ENCODE measurements around the gene SREBF1.

SREBF1 gene

DNA sequence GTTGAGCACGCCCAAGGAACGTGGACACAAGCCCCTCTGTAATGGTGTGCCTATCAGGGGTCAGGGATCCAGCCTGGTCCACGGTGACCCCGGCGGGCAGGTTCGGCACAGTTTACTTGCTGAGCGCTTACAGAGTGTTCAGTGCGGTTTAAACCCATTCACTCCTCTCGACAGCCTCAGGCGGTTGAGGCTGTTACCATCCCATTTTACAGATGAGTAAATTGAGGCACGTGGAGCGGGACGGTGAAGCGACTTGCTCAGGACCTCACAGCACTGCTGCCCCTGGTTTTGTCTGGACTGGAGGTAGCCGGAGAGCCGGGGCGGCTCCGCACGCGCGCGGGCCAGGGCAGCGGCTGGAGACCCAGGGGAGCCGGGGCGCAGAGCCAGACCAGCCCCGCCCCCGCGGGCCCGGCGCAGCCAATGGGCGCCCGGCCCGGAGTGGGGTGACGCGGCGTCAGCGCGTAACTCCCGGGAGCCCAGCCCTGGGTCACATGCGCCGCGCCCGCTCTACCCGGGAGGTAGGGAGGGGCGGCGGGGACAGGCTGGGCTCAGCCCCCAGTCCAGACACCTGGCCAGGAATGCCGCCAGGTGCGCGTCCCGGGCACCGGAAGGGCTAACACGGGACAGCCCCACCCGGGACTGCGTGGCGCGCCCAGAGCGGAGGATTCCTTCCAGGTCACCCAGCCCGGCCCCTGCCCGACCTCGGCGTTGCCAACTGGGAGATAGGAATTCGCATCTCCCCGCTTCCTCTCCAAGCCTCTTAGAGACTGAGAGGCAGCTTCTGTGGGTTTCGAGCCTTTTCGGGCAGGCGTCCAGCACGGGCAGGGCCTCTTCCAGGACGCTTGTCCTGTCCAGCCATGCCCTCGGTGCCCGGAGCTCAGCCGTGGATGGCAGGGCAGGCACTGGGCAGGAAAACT is 3.3 kb upstream of the SREBF1 start:
- DNase-seq, result peak; percentile 93

DNA sequence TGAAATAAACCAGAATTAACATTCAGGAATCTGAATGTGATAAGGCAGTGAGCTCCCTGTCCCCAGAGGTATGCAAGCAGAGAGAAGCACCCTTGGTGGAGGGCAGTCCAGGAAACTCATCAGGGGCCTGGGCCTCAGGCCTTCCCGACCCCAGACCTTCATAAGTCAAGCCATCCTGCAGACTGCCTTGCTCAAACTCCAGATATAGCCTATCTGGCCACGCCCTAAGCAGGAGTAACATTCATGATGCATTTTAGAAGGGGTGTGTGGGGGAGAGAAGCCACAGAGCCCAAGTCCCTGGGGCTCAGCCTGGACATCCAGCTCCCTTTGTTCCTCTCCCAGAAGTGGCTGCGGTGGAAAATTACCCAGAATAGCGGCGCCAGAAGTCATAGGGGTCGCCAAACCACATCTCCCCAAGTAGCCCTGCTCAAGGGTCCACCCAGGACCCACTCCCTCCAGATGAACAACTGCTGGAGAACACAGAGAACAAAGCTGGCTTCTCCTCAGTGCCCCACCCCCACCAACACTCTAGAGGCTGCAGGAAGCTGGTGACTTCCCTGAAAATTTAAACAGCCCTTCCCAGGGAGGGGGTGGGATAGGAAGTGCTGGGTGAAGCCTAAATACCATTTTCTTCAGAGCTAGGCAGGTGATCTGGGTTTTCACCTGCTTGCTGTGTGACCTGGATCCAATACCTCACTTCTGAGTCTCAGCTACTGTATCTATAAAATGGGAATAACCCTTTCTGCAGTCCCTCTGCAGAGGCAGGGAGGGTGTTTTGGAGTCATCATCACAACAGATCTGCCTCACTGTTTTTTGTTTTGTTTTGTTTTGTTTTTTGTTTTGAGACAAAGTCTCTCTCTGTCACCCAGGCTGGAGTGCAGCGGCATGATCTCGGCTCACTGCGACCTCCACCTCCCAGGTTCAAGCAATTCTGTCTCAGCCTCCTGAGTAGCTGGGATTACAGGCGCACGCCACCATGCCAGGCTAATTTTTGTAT is 1.5 kb upstream of the SREBF1 start:
- DNase-seq, result no peak

DNA sequence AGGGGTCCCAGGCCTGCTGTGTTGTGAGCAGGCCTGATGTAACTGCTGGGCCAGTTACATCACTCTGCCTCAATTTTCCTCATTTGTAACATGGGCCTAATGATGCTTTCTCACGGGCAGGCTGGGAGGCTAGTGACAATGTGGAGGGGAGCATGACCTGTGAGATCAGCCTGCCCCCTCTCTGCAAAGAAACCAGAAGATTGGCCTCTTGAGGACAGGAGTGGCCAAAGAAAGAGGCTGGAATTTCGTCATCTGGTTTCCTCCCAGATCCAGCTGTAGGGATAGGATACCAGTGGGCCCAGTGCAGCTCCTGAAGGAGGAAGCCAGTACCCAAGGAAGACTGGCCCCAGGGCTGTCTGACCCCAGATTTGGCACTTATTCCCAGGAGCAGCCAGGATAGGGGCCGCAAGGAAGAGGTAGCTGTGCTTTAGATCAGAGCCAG is 615 bp upstream of the SREBF1 start:
- DNase-seq, result no peak

DNA sequence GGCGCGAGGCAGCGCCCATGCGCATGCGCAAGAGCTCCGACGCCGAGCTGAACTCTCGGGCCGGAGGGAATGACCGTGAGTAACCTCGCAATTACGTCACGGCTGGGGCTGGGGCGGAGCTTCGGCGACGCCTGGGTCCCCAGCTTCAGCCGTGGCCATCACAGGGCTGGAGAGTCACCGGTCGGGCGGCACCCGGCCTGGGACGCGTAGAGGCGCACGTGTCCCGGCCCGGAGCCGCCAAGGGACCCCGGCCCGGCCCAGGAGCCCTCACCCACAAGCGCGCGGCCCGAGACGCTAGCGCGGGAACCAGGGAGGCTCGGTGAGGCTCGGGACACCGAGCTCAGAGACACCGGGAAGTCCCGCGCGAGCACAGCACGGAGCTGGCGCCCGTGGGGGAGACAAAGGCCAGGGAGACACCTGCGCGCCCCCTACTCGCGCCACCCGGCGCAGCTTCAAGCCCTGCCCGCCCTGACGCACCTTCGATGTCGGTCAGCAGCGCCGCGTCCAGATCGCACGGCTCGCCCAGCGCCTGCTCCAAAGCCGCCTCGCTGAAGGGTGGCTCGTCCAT is 452 bp downstream of the SREBF1 start:
- peak; percentile 98 for DNase-seq

DNA sequence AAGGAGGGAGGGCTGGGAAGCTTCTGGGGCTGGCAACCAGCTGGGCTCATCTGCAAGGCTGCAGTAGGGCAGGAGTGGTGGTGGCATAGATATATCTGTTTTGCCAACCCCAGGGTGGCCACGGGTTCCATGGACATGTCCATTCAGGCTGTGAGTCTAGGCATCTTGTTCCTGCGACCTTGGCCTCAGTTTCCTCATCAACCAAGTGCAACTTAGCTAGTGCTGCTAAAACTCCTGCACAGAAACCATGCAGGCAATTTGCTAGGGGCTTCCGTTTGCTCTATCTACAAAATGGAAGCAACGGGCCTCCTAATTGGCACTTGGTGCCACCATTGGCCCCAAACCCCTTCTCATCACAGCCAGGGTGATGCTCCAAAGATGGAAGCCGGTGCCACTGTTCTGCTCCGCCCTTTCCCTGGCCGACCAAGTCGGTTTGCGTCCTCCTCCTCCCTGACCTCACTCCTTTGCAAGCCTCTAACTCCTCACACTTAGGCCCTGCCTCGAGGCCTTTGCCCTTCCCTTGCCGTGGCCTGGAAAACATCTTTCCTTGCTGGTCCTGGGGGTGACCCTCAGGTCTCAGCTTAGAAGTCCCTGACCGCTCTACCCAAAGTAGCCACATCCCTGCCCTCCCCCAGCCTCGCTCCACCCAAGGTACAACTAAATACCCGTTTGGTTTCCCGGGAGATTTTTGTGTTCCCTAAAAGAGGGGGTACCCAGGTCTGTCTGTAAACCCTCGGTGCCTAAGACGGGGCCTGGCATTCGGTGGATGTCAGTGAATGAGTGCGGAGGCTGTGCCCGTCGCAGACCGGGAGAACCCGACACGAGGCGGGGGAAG is 1.2 kb downstream of the SREBF1 start:
- DNase-seq, result no peak

DNA sequence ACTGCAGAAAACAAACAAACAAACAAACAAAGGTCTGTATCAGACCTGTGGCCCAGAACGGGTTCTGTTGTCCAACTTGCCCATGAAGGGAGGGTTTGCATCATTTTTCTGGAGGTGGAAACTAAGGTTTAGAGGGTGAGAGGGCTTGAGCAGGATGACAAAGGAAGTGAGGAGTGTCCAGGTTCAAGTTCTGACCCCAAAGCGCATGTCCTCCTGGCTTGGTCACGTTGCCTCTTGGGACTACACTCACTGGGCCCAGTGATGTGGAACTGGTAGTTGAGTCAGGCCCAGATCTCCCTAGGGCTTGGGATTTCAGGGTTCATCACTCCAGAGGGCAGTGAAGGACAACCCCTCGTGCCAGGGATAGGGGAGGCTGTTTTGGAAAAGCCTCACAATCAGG is 1.8 kb downstream of the SREBF1 start:
- DNase-seq, result no peak

DNA sequence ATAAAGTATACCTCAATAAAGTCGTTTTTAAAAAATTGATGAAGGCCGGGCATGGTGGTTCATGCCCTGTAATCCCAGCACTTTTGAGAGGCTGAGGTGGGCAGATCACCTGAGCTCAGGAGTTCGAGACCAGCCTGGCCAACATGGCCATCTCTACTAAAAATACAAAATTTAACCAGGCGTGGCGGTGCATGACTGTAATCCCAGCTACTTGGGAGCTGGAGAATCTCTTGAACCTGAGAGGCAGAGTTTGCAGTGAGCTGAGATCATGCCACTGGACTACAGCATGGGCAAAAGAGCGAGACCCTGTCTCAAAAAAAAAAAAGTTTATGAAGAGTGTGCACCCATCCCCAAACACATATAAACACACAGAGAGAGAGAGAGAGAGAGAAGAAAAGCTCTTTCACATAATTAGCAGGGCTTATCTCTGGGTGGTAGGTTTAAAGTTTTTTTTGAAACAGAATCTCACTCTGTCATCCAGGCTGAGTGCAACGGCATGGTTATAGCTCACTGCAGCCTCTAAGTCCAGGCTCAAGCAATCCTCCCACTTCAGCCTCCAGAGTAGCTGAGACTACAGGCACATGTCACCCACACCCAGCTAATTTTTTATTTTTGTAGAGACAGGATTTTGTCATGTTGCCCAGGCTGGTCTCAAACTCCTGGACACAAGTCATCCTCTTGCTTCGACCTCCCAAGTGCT is 3.0 kb downstream of the SREBF1 start:
- DNase-seq, result no peak

DNA sequence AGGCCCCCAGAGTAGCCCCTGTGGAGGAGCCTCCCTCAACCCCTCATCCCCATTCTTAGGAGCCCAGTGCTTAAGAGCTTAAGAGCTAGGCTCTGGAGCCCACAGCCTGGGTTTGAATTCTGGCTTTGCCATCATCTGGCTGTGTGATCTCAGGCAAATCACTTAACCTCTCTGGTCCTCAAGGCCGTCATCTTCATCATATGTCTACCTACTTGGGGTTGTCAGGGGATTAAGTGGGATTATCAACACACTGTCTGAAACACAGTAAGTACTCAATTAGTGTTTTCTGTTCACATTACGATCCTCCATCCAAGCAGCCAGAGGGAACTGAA is 4.8 kb downstream of the SREBF1 start:
- DNase-seq, result no peak

DNA sequence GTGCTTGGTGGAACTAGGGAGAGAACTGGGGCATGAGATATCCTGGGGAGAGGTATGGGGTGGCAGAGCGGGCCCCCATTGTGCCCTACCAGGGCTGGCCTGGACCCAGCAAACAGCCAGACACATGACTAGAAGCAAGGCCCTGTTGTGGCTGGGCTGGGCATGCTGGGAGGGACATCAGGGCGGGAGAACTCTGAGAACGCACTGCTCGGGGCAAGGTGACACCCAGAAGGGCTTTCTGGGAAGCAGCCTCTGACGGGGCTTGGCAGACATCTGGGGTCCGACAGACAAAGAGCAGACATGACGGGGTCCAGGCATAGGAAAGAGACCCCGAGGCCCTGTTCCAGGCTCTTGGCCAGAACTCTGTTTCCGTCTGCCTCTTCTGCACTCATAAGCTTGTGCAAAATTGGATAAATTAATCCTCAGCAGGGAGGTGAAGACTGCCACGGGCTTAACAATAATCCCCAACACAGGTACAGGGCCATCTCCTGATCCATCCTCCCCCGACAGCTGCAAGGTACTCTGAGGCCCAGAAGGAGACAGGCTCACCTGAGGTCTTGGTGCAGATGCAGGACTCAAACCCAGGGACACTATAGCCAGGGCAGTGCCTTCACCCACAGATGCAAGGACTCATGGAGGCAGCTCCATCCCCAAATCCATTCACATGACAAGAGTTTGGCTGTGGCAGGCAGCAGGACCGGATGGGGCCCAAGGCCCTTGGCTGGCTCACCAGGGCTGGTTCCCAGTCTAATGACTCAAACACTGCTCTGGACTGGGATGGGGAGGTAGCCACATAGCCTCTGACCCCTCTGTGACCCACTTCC is 5.4 kb downstream of the SREBF1 start:
- DNase-seq, result no peak

DNA sequence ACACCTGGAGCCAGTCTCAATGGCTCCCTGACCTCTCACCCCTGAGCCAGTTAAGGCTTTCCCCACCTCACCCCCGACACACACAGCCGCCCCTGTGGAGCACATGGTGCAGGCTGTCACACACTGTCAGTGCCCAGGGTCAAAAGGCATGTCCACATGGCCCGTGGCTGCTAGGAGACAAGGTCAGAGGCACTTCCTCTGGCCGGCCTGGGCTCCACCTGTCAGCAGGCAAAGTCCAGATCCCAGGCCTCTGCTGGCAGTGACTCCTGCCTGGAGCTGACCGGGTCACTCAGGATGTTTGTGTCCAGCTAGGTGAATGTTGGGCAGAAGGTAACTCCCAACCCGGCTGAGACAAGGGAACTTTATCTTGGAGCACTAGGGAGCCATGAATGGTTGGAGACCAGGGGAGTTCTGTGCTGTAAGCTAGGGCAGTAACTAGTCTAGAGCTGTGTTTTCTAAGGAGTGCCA is 6.0 kb downstream of the SREBF1 start:
- no peak for DNase-seq

DNA sequence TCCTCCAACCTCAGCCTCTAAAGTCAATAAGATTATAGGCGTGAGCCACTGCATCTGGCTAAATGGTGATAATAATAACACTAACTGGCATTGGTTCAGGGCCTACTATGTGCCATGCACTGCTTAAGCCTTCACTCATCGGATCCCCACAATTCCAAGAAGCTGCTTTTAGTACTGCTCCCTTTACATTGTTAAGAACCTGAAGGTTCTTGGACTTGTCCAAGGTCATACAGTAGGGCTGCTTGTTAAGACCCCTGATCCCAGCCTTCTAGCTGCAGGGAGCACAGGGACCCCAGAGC is 6.6 kb downstream of the SREBF1 start:
- no peak for DNase-seq

DNA sequence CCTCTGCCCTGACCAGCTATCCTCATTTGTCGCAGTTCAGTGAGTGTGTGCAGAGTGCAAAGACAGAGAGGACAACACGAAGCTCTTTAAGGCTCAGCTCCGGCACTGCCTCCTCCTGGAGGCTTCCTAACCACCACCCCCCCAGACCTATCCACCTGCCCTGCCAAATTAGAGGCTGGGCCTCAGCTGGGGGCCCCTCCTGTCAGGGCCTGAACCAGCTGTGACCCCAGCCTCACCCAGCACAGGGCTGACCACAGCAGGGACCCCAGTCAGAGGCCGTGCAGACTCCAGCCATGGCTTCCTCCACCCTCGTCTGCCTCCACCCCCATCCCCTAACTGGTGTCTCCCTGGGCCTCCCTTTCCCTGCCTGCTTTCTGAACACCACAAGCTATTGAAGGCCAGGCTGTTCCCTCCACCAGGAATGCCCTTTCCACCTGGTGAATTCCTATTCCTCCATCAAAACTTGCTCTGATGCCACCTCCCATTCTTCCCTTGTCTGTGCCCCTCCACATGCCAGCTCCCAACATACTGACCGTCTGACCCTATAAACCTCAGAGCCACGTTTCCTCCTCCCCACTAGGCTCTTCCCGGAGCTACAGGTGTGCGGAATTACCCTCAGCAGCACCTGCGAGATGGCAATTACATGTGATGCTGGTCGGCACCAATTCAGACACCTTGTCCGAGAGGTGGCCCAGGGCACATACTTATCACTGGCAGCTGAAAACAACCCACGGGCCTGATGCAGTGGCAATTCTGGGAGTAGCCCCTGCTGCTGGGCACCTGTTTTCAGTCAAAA is 8.8 kb downstream of the SREBF1 start:
- no peak for DNase-seq

DNA sequence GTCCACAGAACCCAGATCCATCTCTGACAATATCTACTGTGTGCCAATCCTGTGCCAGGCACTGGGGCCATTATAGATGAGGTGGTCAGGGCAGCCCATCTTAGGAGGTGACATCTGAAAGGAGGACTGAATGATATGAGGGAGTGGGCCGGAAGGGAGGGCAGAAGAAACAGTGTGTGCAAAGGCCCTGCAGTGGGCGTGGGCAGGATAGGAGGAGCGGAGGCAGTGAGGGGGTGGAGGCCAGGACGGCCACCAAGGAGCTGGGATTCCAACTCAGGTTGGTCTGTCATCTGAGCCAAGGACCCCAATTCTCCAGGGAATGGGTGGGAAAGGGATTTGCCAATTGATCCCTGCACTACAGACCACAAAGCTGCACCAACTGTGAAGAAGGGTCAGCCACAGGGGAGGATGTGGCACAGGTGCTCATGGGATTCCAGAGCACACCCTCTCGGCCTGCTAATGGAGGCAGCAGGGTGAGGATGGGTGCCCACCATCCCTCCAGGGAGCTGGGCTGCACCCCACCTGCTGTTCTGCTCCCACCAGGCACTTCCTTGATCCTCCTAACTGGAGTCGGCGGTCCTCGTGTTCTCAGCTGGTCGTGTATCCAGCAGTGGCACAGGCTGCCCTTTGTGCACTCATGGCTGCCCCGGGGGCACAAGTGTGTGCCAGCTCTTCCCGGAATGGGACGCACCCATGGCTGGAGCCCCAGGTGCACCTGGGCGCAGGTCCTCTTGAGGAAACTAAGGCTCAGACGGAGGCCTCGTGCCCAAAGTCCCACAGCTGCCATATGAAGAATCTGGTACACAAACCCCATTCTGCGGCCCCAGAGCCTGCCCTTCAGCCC is 9.6 kb downstream of the SREBF1 start:
- DNase-seq, result no peak

DNA sequence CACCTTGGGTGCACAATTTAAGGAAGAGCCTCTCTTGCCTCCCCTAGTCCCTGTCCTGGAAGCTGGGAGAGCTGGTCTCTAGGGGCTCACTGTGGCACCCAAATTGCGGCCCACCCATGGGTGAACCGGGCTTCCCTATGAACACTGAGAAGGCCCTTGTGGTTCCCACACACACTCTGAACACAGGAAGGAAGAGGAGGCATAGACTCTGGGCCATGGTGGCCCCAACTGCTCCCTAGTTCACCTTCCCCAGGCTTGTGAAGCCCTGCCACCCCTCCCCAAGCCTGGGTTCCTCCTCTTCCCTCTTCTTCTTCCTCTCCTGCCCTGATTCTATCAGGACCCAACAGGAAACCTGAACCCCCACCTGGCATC is 10.5 kb downstream of the SREBF1 start:
- DNase-seq, result no peak

DNA sequence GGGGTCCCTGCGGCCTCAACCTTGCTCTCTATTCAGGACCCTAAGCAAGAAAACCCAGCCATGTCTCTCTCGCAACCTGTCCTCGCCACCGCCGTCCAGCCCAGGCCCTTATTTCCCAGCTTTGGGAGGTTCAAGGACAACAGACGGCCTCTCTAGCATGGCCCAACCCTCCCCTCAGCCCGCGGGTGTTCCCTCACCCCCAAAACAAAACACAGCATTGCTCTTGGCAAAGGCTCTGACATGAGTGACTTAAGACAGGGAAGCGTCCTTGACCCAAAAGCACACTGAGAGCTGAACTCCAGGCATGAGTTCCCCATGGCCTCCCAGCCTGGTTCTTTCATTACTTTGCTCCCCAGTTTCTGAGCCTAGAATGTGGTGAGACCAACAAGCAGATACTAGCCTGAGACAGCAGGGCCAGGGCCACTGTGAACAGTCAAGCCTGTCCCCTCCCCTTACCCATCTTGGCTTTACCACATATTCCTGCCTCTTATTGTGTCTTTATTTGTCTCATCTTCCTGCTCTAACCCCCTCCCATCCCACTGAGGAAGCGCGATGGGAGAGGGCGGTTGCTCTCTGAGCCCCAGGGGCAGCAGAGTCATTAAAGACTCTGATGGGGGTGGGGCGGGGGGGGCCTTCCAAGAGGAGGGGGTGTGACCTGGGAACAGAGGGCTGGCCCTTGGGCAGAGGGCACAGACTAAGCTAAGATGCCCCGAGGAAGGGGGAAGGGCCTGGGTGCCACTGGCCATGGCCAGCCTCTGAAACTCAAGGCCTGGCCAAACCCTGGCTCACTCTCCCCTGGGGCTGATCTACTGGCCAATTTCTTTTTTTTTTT is 11.8 kb downstream of the SREBF1 start:
- no peak for DNase-seq

DNA sequence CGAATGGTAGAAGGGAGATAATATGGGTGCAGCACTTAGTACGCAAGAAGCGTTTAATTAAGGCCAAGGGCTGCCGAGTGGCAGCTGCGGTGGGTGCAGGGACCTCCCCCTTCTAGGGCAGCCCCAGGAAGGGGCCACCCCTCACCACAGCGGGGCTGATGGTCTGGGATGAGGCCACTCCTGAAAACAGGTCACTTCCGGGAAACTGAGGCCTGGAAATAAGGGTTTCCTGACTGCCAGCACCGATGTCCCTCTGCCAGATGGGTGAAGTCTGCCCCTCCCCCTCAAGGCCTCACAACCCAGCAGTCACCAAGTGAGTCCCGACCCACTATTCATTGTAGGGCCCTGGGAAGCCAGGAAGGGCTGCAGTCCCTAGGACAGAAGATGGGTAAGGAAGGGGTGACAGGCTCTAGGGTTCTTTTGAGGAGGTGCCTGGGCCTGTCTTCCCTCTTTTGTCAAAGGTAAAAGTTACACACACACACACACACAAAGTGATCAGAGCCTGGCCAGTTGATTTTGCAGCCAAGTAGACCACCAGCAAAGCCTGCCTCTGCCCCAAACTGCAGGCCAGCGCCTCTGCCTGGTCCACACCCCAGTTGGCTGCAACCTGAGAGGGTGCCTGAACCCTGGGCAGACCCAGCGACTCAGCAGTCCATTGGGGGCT is 12.5 kb downstream of the SREBF1 start:
- peak; percentile 53 for DNase-seq

DNA sequence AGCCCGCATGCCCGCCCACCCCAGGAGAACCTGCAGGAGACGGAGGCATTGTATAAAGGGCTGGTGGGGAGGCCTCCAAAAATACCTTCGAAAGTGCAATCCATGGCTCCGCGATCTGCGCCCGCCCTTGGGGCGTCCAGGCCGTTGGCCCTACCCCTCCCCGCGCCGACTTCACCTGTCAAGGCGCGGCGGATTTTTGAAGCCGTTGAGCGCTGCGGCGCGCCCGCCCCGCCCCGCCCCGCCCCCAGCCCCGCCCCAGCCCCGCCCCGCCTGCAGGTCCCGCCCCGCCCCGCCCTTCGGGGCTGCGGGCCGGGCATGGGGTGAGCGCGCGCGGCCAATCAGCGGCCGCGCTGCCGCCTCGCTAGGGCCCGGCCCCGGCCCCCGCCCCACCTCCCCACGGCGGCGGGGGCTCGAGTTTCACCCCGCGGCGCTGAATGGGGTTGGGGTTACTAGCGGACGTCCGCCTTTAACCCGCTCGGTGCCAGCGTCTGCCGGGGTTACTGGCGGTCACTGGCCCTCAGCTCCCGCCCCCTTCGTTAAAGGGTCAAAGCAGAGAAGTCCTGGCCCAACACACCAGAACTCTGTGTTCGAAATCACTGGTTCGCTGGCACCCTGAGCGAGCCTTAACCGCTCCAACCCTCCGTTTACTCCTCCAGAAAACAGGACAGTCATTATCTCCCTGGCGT is 13.2 kb downstream of the SREBF1 start:
- DNase-seq, result peak; percentile 92
